GM12892 (cell line): Measurements from ENCODE around the gene ILK.

Experiments used
- POLR2A ChIP-seq: IDR thresholded peaks from 2 replicates; pipeline ENCODE4 v1.6.1; 2011; ENCODE audit warnings: low read depth, low read length, control low read depth
- POLR2AphosphoS5 ChIP-seq: IDR thresholded peaks from 2 replicates; pipeline ENCODE4 v1.6.1; 2011; ENCODE audit warnings: low read depth, low read length, control low read depth
- TAF1 ChIP-seq: IDR thresholded peaks from 2 replicates; pipeline ENCODE4 v1.6.1; 2011; ENCODE audit warnings: low read depth, mild to moderate bottlenecking, control low read depth, low read length, borderline replicate concordance

DNA sequence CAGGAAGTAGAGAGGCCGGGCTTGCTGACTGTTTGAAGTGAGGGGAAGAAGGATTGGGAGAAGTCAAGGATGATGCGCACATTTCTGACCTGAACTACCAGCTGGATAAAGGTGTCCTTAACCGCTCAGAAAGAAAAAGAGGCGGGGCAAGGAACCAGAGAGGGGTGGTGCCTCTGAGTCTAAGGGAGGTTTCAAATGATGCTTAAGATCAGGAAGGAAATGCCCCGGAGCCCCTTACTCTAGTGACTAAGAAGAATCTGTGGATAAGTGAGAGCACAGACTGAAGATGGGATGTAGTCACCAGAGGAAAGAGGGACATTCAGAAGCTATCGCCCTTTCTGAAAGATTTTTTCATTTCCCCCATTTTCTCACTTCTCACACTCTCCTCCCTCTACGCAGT is 39.4 kb downstream of the ILK start:
- no peak for TF ChIP-seq POLR2AphosphoS5
- TF ChIP-seq TAF1: no peak
- TF ChIP-seq POLR2A: no peak
